WI38 (cell line): ENCODE results near the gene FAM167B.

ENCODE experiments used
- H3K4me3 ChIP-seq: 2 replicates; pipeline ENCODE4 v1.5.1; 2011; ENCODE audit warnings: low read depth, mild to moderate bottlenecking, control low read depth, low read length
- TF ChIP-seq, protein P1 (sequence below): IDR thresholded peaks from 2 replicates; pipeline ENCODE4 v1.5.1; 2012; ENCODE audit warnings: low read depth, mild to moderate bottlenecking, control low read depth, low read length

Gene FAM167B

DNA sequence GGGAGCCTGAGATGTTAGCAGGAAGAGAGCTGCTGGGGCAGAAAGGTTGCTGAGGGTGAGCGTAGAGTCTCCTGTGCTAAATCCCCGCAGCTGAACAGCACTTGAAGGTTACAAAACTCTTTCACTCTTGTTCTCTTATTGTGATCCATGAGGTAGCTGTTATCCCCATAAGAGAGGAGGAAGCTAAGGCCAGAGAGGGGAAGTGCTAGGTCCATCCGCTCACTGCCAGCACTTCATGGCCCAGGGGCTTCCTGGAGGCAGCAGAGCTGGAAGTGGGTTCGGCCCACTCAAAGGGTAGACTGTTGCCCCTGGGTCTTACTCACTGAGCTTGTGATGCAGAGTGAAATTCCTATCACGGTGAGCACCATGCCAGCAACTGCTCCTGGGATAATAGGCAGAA is 30.5 kb upstream of the FAM167B start:
- TF ChIP-seq, protein P1, sequence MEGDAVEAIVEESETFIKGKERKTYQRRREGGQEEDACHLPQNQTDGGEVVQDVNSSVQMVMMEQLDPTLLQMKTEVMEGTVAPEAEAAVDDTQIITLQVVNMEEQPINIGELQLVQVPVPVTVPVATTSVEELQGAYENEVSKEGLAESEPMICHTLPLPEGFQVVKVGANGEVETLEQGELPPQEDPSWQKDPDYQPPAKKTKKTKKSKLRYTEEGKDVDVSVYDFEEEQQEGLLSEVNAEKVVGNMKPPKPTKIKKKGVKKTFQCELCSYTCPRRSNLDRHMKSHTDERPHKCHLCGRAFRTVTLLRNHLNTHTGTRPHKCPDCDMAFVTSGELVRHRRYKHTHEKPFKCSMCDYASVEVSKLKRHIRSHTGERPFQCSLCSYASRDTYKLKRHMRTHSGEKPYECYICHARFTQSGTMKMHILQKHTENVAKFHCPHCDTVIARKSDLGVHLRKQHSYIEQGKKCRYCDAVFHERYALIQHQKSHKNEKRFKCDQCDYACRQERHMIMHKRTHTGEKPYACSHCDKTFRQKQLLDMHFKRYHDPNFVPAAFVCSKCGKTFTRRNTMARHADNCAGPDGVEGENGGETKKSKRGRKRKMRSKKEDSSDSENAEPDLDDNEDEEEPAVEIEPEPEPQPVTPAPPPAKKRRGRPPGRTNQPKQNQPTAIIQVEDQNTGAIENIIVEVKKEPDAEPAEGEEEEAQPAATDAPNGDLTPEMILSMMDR, result no peak
- no peak overlapping the region for H3K4me3 ChIP-seq

DNA sequence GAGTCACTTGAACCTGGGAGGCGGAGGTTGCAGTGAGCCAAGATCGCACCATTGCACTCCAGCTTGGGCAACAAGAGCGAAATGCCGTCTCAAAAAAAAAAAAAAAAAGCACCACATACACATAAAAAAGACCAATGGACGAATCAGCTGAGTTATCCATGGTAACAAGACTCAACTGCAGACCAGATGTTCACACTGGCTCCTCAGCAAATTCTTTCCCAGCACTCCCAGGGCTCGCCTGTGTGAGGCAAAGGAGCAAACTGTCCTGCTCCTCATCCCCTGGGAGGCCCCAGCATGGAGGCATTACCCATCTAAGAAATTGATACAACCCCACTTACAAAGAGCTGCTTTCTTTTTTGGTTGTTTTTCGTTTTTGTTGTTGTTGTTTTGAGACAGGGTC is 28.0 kb upstream of the FAM167B start:
- TF ChIP-seq, protein P1, result no peak

GRCh38 chr1:32220746-32221580 is 26.1 kb upstream of the FAM167B start:
- TF ChIP-seq, protein P1, result no peak
- H3K4me3 ChIP-seq, result peak overlapping the region; percentile 83

More for the DNA sequence above, 28.0 kb upstream of the FAM167B start:
- H3K4me3 ChIP-seq, result no peak overlapping the region

DNA sequence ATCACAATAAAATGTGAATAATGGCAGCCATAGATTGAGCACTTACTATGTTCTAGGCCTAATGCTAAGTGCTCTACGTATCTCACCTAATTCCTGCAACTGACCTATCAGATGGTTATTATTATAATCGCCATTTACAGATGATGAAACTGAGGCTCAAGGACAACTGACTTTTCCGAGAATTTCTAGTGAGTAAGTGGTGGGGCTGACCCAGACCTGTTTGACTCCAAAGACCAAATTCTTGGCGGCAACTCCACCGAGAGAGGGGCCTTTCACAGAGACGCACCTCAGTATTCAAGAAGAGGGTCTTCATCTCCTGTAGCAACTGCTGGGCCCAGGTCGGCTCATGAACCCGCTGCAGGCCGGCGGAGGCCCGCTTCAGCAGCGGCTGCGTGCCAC is 25.4 kb upstream of the FAM167B start:
- H3K4me3 ChIP-seq, result peak overlapping the region; percentile 83
- TF ChIP-seq, protein P1, result no peak

DNA sequence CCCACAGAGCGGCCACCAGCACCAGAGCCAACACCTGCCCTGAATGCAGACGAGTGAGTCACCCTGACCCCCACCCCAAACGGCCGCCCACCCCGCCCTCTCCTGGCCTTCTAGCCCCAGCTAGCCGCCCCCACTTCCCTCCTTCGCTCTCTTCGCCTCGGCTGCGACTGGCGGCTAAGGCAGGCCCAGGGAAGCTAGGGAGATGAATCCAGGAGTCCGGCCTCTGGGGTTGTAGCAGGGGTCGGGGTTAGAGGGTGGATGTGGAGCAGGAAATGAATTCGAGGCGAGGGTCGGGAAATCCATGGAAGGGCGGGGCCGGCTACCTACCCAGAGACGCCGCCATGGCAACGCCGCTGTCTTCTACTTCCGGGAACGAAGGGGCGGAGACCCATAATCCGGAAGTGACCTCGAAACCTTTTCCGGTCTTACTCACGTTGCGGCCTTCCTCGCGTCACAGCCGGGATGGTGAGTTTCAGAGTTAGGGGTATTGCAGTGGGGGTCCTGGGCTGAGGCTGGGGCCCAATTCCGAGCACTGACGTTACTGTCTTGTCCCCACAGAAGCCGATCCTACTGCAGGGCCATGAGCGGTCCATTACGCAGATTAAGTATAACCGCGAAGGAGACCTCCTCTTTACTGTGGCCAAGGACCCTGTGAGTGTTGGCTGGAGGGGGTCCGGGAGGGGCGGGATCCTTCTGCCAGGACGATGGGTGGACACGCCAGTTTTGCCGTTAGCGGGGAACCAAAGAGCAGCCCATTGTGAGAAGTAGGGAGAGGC is 24.9 kb upstream of the FAM167B start, which contains the start of the genes EIF3I and TMEM234:
TSS of gene EIF3I (plus strand) at position 428 of the 776 bp plus-strand sequence. CDS start at position 463, 35 bp downstream.
TSS of gene TMEM234 (minus strand) at position 374 of the 776 bp plus-strand sequence. CDS start at position 343, 31 bp downstream.
- TF ChIP-seq, protein P1, result no peak

DNA sequence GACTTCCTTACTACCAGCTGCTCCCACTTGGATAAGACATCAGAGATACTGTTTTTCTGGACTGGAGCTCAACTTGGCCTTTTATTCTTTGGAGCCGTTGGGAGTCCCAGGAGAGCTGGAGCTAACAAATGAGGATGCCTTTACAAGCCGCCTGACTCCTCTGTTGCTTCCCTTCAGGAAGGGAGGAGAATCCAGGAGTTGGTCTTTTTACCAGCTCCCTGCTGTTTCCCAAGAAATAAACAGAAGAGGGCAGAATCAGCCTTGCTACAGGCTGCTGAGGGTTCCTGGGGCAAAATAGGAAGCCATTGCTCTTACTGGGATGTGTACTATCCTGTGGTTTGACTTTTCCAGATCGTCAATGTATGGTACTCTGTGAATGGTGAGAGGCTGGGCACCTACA is 23.3 kb upstream of the FAM167B start:
- TF ChIP-seq, protein P1, result no peak
- H3K4me3 ChIP-seq, result 0 out of 2 replicates have a peak overlapping the region, but pooled peaks have one; percentile 3

More for the DNA sequence above, 24.9 kb upstream of the FAM167B start, which contains the start of the genes EIF3I and TMEM234:
- H3K4me3 ChIP-seq, result peak within 1 kb of the TSS; percentile 83
